GM12878 (cell line): ENCODE data around the gene ZNF629. TPM values are rescaled to one million over a fixed set of nuclear protein-coding genes. Genes with fewer than 3 reads are reported as not detected.

Experiments
- ASH2L ChIP-seq: fragments of 300-600, 200-600 bp; sonication (generic); IDR thresholded peaks from 2 replicates; pipeline ENCODE4 v1.6.1; 2017; ENCODE audit warnings: low read depth, mild to moderate bottlenecking, borderline replicate concordance
- BRCA1 ChIP-seq: IDR thresholded peaks from 2 replicates; pipeline ENCODE4 v1.6.1; 2011; ENCODE audit warnings: low read depth, low read length, improper control_type of control experiment
- CBX5 ChIP-seq: sonication (generic); IDR thresholded peaks from 2 replicates; pipeline ENCODE4 v1.6.1; 2016; ENCODE audit warnings: low read depth, moderate library complexity, mild to moderate bottlenecking, inconsistent platforms
- CREM ChIP-seq: IDR thresholded peaks from 2 replicates; pipeline ENCODE4 v1.6.1; 2014; ENCODE audit warnings: antibody characterized with exemption, low read depth
- E2F8 ChIP-seq: fragments of 450-650 bp; IDR thresholded peaks from 2 replicates; pipeline ENCODE4 v1.6.1; 2018; ENCODE audit warnings: mild to moderate bottlenecking, low read depth, moderate library complexity; ENCODE audit not compliant: partially characterized antibody
- EED ChIP-seq: sonication (generic); IDR thresholded peaks from 2 replicates; pipeline ENCODE4 v1.6.1; 2016; ENCODE audit warnings: antibody characterized with exemption, low read depth
- EP300 ChIP-seq, 2 experiments: fragments of 150-350 bp in 1 of 2; IDR thresholded peaks; 2 replicates each; pipeline ENCODE4 v1.6.1; 2011 to 2012; ENCODE audit warnings: low read depth in 2 of 2, low read length in 2 of 2, borderline replicate concordance in 1 of 2, improper control_type of control experiment in 1 of 2, inconsistent platforms in 1 of 2; ENCODE audit not compliant: control insufficient read depth in 1 of 2
- FOS ChIP-seq: IDR thresholded peaks from 3 replicates; pipeline ENCODE4 v1.6.1; 2011; ENCODE audit warnings: borderline replicate concordance; ENCODE audit not compliant: insufficient read length; ENCODE audit errors: extremely low read depth
- HCFC1 ChIP-seq: fragments of 150-350 bp; IDR thresholded peaks from 2 replicates; pipeline ENCODE4 v1.6.1; 2014; ENCODE audit warnings: low read length
- HDAC2 ChIP-seq: fragments of 200-600 bp; sonication (generic); IDR thresholded peaks from 2 replicates; pipeline ENCODE4 v1.6.1; 2017
- HDAC6 ChIP-seq: fragments of 200-600 bp; sonication (generic); IDR thresholded peaks from one replicate; pipeline ENCODE4 v1.8.0; 2017; ENCODE audit warnings: antibody characterized with exemption; ENCODE audit not compliant: unreplicated experiment
- IRF4 ChIP-seq: IDR thresholded peaks from 2 replicates; pipeline ENCODE4 v1.6.1; 2011; ENCODE audit warnings: low read depth, low read length
- NFYA ChIP-seq: IDR thresholded peaks from 2 replicates; pipeline ENCODE4 v1.6.1; 2011; ENCODE audit warnings: low read depth, mild to moderate bottlenecking, low read length, improper control_type of control experiment, borderline replicate concordance
- NR2C1 ChIP-seq: fragments of 450-650 bp; IDR thresholded peaks from 2 replicates; pipeline ENCODE4 v1.6.1; 2017; ENCODE audit warnings: antibody characterized with exemption, mild to moderate bottlenecking, moderate library complexity
- NR2C2 ChIP-seq: IDR thresholded peaks from 2 replicates; pipeline ENCODE4 v1.6.1; 2011; ENCODE audit warnings: borderline replicate concordance, low read depth; ENCODE audit not compliant: control insufficient read depth, insufficient read length
- NRF1 ChIP-seq: conservative IDR thresholded peaks from 2 replicates; pipeline ENCODE4 v1.6.1; 2011; ENCODE audit warnings: mild to moderate bottlenecking, low read depth, low read length, improper control_type of control experiment
- POLR2A ChIP-seq: IDR thresholded peaks from 2 replicates; pipeline ENCODE4 v1.6.1; 2011; ENCODE audit warnings: low read depth, mild to moderate bottlenecking, low read length
- RBBP5 ChIP-seq: fragments of 200-600 bp; sonication (generic); conservative IDR thresholded peaks from 2 replicates; pipeline ENCODE4 v1.6.1; 2016
- RELA ChIP-seq: fragments of 450-650 bp; IDR thresholded peaks from 2 replicates; pipeline ENCODE4 v1.8.0; 2014; ENCODE audit warnings: borderline replicate concordance; ENCODE audit not compliant: partially characterized antibody
- RUNX3 ChIP-seq: IDR thresholded peaks from 2 replicates; pipeline ENCODE4 v1.6.1; 2012; ENCODE audit warnings: low read length, inconsistent platforms
- SIN3A ChIP-seq: IDR thresholded peaks from 2 replicates; pipeline ENCODE4 v1.6.1; 2012; ENCODE audit warnings: low read depth, low read length, improper control_type of control experiment
- SP1 ChIP-seq: IDR thresholded peaks from one replicate; pipeline ENCODE4 v1.6.1; 2011; ENCODE audit warnings: low read depth, low read length
- SPI1 ChIP-seq: IDR thresholded peaks from 2 replicates; pipeline ENCODE4 v1.6.1; 2011; ENCODE audit warnings: low read depth, mild to moderate bottlenecking, low read length, moderate library complexity, borderline replicate concordance; ENCODE audit not compliant: insufficient read depth
- SREBF1 ChIP-seq: IDR thresholded peaks from 2 replicates; pipeline ENCODE4 v1.6.1; 2012; ENCODE audit warnings: mild to moderate bottlenecking, low read length
- SREBF2 ChIP-seq: IDR thresholded peaks from 2 replicates; pipeline ENCODE4 v1.6.1; 2012; ENCODE audit warnings: mild to moderate bottlenecking, low read length
- TCF3 ChIP-seq: IDR thresholded peaks from 2 replicates; pipeline ENCODE4 v1.6.1; 2012; ENCODE audit warnings: low read depth, mild to moderate bottlenecking, low read length, borderline replicate concordance; ENCODE audit not compliant: insufficient read depth
- ZNF274 ChIP-seq: IDR thresholded peaks from one replicate; pipeline ENCODE4 v1.8.0; 2011; ENCODE audit not compliant: insufficient read length, insufficient read depth
- ZNF622 ChIP-seq: fragments of 450-650 bp; IDR thresholded peaks from 2 replicates; pipeline ENCODE4 v1.6.1; 2017; ENCODE audit warnings: mild to moderate bottlenecking, inconsistent platforms
- ZZZ3 ChIP-seq: IDR thresholded peaks from 2 replicates; pipeline ENCODE4 v1.6.1; 2011; ENCODE audit warnings: low read depth; ENCODE audit not compliant: control insufficient read depth, insufficient read length
- polyA plus RNA-seq, 11 experiments: library from polyadenylated mRNA; depleted of rRNA in 4 of 11; unstranded in 6 of 11; stranded (reverse) in 5 of 11; fragments of >200 nt; fragmentation: Nextera tagmentation in 4 of 11; fragmentation: Illumina TruSeq in 1 of 11; extraction: Ambion mirVana in 4 of 11; extraction: Trizol in 1 of 11; gene quantifications; 1 replicate in 1 of 11; 2 replicates in 10 of 11; pipeline versions ENCODE4 v1.2.1 to v1.2.3, GENCODE V29; 2011 to 2016; ENCODE audit warnings: inconsistent platforms in 2 of 11, missing spikeins in 2 of 11, low read depth in 1 of 11
- total RNA-seq, 4 experiments: library from RNA; depleted of rRNA in 3 of 4; stranded (reverse); fragments of >200 nt in 3 of 4; fragmentation: Illumina TruSeq in 1 of 4; extraction: Trizol in 1 of 4; gene quantifications; 2 replicates each; pipeline versions ENCODE4 v1.2.1 to v1.2.3, GENCODE V29; 2013 to 2021
- TF ChIP-seq, protein P1 (sequence below): fragments of 450-650 bp; IDR thresholded peaks from 2 replicates; pipeline ENCODE4 v1.6.1; 2017; ENCODE audit warnings: low read depth, mild to moderate bottlenecking, moderate library complexity

ZNF629 gene
- total and polyA plus RNA-seq, 10 of the 15 experiments (the other 5 are each of a cell fraction or from before 2014, with no cell fraction given), result 0.02 to 0.69 (median 0.40) TPM

DNA sequence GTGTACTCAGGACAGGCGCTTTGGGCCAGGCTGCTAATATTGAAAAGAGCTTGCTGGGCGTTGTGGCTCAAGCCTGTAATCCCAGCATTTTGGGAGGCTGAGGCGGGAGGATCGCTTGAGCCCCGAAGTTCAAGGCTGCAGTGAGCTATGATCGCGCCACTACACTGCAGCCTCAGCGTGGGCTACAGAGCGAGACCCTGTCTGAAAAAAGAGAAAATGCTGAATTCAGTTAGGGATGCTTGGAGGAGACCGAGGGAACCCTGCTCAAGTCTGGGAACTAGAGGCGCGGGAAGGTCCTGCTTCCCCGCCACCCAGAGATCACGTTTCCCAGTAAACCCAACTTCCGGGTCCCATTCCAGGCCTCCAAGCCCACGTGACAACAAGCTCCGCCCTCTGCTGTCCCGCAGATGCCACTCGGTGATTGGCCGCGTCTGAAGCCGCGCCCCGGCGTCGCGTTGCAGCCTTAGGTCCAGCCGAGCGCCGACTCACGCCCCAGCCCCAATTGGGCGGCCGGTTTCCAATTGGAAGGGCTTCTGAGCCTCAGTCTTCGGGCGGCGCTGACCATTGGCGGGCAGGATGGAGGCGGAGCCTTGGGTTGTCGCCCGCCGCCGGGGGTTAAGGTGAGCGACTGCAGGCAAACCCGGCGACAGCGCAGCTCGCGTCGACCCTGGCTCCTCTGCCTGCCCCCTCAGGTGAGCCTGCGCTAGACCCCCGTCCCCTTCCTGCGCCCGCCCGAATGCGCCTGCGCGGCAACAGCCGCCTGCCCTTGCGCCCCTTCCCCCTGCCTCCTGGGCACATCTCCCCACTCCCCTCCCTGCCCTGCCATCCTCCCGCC is 39.0 kb downstream of the ZNF629 start, which contains the start of gene PHKG2 (continued):
- no peak for TF ChIP-seq RUNX3
- TF ChIP-seq CBX5, result no peak
- TF ChIP-seq ZNF274, result no peak
- TF ChIP-seq, protein P1, sequence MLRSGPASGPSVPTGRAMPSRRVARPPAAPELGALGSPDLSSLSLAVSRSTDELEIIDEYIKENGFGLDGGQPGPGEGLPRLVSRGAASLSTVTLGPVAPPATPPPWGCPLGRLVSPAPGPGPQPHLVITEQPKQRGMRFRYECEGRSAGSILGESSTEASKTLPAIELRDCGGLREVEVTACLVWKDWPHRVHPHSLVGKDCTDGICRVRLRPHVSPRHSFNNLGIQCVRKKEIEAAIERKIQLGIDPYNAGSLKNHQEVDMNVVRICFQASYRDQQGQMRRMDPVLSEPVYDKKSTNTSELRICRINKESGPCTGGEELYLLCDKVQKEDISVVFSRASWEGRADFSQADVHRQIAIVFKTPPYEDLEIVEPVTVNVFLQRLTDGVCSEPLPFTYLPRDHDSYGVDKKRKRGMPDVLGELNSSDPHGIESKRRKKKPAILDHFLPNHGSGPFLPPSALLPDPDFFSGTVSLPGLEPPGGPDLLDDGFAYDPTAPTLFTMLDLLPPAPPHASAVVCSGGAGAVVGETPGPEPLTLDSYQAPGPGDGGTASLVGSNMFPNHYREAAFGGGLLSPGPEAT, result no peak
- TF ChIP-seq HDAC2, result no peak
- no peak for TF ChIP-seq NR2C1
- TF ChIP-seq RBBP5, result no peak
- TF ChIP-seq HCFC1, result peak; percentile 43
- no peak for TF ChIP-seq BRCA1
- TF ChIP-seq IRF4, result 0 out of 2 replicates have a peak, but pooled peaks have one; percentile 9
- peak; percentile 4; the same call in 1 of the 2 replicates for TF ChIP-seq NFYA
- TF ChIP-seq EED, result peak; percentile 54; the same call in 1 of the 2 replicates
- TF ChIP-seq CREM, result peak; percentile 65
- TF ChIP-seq EP300 (IDR thresholded peaks at IDR 0.05; ENCODE audit: borderline replicate concordance in 1 of 2, control insufficient read depth in 1 of 2, low read depth in 2 of 2, low read length in 2 of 2), result no peak
- no peak for TF ChIP-seq SREBF2
- no peak for TF ChIP-seq HDAC6
- 0 out of 2 replicates have a peak, but pooled peaks have one; percentile 31 for TF ChIP-seq SIN3A
- 0 out of 2 replicates have a peak, but pooled peaks have one; percentile 5 for TF ChIP-seq NRF1
- no peak for TF ChIP-seq TCF3
- TF ChIP-seq SPI1, result no peak
- peak; percentile 87 for TF ChIP-seq SP1
- TF ChIP-seq NR2C2, result no peak
- no peak for TF ChIP-seq ZNF622
- TF ChIP-seq RELA, result peak; percentile 74
- TF ChIP-seq ASH2L, result no peak
- TF ChIP-seq E2F8, result peak; percentile 36
- TF ChIP-seq SREBF1, result no peak
- TF ChIP-seq ZZZ3, result no peak
- TF ChIP-seq FOS, result peak; percentile 14
- peak; percentile 94 for TF ChIP-seq POLR2A
